GM18519 (cell line): Measurements from ENCODE around the gene PIGM.

Experiments
- ATAC-seq: cut with Tn5 transposase; IDR thresholded peaks from one replicate; pipeline ENCODE4 v1.9.1; 2021; ENCODE audit warnings: mild to moderate bottlenecking, moderate library complexity; ENCODE audit not compliant: unreplicated experiment, low FRiP score

The PIGM gene

DNA sequence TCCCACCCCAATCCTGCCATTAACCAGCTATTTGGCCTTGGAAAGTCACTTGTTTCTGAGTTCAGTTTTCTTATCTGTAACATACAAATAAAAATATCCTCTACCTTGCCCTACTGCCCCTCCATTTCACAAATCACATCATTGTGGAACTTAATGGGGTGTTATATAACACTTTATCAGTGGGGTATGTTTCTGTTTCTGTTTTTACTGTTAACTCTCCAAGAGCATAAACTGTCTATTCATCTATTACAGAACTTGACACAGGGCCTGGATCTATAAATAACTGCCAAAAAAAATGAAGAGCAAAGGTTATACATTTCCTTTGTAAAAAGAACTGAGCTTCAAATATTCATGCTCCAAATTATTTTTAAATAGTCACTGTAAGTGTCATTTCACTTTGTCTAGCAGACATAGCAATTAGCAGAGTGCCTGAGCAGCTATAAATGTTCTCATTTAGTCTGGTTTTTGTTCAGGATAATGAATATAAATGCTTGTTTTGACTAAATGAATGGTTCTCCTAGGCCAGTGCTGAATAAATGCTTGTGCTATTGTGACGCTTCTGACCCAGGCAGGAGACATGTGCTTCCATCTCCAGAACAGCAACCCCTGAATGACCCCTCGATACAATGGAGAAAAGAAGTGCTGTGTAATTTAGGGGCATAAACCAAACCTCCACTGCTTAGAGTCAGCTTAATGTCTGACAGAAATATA lies 7.4 kb downstream of the PIGM start:
- no peak for ATAC-seq

DNA sequence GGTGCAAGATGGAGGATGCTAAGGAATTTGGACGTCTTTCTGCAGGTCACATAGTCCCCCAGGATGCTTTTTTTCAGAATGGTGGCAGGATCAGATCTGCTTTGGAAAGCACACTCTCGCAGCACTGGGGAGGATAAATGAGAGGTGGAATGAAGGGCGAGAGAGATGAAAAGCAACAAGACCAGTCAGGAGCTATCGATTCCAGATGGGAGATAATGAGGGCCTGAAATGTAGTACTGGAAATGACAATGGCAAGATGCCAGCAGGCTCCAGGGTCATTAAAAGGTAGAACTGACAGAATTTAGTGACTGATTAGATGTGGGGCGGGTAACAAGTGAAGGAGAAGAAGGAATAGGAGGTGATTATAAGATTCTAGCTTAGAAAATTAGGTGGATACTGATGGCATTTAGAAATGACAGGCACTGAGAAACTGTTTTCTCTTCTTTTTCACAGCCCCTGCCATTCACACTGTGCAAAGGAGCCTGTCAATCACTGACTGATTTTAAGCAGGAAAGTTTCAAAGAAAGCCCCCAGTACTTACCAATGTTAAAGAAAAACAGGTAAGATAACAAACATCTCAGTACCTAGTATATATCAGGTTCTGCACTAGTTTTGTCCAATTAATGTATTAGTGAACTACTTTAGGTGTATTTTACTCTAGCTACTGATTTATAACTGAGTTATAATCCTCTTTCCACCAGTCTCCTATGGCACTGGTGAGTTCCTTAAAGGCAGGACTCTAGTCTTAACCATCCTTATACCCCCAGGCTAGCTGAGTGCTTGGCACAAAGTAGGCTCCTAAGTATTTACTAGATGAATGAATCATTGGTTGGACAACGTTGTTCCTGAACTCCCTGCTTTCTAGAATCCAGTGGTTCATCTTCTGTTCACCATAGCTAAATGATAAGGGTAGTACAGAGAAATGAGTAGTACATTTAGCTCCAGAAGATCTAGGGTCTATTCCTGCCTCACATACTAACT lies 9.2 kb downstream of the PIGM start:
- no peak for ATAC-seq

DNA sequence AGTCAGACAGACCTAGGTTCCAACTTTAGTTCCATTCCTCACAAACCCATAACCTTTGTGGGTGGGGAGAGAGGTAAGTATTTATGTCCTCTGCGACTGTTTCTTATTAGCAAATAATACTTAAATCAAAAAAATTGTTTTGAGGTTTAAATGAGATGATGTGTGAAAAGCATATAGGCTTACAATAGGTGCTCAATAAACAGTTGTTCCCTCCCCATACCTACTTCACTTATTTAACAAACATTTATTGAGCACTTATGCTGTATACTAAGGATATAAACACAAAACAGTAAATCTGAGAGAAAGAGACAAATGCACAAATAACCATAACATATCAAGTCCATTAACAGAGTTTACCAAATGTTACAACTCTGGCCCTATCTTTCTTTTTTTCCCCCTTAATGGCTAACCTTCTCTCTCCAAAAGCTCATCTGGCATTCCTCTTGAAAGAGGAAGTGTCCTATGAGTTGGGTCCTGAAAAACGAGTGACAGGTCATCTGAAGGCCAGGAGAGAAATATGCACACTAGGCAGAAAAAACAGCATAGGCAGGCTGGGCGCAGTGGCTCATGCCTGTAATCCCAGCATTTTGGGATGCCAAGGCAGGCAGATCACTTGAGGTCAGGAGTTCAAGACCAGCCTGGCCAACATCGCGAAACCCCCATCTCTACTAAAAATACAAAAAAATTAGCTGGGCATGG lies 10.3 kb downstream of the PIGM start:
- ATAC-seq = no peak

DNA sequence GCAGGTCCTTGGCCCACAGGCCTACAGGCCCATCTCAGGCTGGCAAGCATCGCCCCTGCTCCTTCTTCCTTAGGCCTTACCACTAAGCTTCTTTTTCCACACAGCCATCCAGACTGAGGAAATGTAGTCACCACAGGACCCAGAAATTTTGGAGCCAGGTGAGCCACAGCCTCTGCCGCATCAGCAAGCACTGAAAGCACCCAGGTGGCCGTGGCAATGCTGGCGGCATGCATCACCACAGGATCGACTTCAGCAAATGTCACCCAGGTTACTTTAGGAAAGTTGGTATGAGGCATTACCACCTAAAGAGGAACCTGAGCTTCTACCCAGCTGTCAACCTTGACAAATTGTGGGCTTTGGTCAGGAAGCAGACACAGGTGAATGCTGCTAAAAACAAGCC lies 11.6 kb downstream of the PIGM start:
- no peak for ATAC-seq

DNA sequence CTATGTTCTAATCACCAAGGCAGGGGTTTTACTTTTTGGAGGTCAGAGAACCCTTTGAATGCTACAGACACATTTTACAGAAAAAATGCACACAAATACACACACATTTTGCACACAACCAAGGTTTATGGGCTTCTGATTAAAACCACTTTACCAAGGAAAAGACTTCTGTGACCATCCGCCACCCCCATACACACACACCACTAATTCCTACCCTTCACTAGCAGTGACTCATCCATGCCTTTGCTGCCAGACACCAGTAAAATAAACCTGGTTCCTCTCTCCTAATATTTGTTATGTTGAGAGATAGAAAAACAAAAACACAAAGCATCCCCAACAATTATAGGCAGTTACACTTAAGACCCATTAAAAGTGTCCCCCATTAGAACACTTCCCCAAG lies 12.9 kb downstream of the PIGM start:
- no peak for ATAC-seq

DNA sequence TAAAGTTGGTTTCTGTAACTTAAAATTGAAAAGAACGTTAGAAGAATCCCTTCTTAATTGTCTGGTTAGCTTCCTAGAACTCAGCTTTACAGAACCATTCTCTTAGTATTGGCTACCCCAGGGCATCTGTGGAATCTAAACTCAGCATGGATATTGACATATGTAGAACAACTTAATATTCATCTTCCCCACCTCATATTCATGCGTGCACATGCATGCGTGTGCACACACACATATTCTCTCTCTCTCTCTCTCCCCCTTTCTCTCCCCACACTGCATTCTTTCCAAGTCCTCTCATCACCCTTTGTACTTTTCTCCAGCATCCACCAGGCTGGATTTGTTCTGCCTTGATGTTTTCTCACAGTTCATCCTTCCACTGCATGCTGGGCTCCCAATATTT lies 13.4 kb downstream of the PIGM start:
- ATAC-seq = no peak

DNA sequence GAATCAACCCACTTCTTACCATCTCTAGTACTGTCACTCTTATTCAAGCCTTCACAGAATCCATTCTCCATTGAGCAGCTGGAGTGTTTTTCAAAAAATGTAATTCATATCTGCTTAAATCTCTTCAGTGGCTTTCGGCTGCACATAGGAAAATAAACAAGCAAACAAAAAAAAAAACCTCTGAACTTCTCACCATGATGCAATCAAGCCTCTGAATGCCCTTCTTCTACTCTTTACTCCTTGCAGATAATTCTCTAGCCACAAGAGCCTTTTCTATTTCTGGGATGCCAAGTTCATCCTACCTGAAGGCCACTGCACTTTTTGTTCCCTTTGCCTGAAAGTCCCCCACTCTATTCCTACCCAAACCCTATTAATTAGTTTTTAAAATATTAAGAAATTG lies 14.2 kb downstream of the PIGM start:
- ATAC-seq = no peak

DNA sequence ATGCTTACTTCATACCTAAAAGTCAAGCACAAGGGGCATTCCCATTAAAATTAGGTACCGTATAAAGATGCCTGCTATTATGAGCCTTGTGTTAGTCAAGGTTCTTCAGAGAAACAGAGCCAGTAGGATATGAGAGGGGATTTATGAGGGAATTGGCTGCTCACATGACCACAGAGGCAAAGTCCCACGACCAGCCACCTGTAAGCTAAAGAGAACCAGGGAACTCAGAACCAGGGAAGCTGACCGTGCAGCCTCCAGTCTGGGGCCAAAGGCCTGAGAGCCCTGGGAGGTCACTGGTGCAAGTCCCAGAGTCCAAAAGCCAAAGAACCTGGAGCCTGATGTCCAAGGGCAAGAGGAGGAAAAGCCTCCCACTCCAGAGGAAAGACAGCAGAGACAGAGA lies 20.0 kb downstream of the PIGM start:
- no peak for ATAC-seq

DNA sequence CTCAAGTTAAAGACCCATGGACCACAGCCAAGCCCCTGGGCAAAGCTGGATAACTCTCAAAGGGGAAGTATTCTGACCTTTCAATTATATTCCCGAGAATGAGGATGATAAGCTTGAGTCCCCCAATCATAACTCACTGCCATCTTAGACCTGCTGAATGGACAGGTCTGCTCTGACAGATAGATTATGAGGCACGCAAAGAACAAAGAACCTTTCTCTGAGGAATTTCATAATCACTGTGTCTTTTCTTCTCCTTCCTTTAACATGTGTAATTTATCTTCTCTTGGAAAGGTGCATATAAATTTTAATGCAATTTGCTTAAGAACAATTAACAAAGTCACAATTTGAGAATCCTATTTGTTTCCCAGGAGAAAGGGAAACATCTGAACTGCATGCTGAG lies 22.0 kb downstream of the PIGM start:
- ATAC-seq = no peak

DNA sequence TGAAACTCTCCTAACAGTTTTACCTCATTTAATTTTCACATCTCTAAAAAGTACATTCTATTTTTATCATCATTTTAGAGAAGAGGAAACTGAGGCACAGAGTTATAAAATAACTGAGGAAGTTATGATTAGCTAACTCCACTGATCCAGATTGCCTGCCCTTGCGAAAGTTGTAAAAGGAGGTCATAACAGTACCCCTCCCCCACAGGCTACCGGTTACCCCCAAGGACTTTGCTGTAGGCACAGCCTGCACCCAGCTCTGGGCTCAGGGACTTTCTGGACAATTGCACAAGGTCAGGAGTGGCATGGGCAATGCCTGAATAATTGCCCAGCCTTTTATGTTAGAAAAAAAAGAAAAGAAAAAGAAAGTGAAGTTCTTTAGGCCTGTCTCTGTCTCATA lies 22.7 kb downstream of the PIGM start:
- no peak for ATAC-seq

DNA sequence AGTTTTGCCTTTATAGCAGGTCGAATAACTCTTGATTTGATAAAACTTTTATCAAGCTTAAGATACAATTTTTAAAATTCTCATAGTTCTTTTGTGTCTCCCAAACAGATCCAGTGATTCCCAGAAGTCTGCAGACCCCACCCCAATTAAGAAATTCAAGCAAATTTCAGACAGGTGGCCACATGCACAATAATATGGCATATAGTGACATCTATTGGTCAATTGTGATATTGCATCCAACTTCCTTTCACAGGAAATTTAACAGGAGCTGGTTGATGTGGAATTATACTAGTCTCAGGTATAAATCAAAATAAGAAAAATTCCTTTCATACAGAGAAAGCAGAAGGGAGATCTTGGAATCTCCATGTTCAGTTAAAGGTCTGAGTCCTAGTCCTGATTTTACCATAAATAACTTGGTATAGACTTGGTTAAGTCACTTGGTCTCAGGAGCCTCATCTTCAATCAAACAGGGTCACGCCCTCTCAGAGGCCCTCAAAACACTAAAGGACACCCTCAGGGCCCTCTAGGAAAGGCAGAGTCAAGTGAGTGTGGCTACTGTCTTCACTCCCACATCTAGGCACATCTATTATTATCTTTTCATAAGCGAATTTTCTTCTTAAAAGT lies 24.1 kb downstream of the PIGM start:
- ATAC-seq = no peak

DNA sequence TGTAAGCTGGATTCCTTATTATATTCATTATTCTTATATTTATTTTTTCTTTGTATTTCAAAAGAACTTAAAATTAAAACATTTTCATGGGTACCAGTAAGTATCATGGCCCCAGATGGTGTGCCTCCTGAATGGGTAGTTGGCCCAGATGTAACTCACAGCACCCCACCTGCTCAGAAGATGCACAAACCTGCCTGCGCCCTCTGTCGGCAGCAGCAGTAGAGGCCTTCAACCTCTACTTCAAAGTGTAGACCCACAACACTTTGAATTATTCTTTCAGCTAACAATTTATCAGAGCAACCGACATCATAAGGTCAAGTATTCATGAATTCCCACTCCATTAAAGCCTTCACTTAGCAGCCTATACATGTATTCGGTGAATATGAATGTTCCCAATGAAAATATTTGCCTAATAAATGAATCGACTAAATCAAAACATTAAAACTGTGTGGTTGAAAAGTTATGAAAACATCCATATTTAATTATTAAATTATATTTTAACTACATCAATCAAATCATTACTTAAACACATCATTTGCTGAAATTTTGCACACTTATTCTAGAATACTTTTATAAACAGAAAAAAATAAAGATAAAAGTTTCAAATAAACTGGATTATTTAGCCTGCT lies 25.4 kb downstream of the PIGM start:
- ATAC-seq = peak; percentile 56

DNA sequence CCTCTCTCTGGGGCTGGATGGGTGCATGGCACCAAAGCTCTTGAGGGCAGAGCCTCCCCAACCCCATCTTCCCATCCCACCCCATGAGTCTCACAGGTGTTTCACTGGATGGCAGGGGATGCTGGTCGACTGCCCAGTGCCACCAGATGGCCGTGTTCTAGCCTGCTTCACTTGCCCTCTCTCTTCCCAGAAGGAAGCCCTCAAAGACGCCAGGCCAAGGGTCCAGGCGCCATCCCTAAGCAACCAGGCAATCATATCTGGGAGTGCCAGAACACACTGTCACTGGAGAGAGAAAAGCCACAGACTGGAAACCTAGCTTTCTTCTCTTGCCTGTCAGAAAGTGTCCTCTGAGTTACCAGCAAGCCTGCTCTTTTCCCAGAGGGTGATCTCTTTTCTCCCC lies 26.7 kb downstream of the PIGM start:
- no peak for ATAC-seq

DNA sequence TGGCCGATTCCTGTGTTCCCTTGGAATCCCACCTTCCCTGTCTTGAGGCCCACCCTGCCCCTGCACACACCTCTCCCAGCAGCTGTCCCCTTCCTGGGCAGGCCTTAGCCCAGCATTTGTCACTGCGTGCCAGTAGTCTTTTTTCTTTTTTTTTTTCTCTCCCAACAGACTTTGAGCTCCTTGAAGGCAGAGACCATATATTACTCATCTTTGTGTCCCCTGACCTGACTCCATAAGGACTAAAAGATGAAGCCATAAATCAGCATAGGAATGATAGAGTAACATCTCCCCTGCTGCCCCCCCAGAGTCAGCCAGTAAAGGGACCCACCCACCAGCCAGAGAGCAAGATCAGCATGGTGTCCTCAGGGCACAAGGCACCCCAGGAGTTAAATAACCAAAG lies 27.4 kb downstream of the PIGM start:
- no peak for ATAC-seq

DNA sequence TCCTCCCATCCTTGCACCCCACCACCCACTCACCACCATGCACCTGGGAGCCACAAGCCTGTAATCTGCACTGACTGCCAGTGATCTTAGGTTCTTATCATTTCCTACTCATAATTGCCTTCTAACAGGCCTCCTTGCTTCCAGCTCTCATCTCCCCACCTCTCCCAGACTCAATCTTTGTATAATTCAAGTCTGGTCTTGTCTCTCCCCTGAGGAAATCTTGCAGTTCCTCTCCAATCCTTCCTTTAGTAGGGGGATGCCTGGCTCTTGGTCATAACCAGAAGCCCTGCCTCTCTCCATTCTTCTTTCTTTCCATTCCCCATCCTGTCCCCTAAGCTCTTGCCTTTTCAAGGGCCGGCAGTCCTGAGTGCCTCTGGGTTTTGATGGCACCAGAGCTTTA lies 27.8 kb downstream of the PIGM start:
- no peak for ATAC-seq

DNA sequence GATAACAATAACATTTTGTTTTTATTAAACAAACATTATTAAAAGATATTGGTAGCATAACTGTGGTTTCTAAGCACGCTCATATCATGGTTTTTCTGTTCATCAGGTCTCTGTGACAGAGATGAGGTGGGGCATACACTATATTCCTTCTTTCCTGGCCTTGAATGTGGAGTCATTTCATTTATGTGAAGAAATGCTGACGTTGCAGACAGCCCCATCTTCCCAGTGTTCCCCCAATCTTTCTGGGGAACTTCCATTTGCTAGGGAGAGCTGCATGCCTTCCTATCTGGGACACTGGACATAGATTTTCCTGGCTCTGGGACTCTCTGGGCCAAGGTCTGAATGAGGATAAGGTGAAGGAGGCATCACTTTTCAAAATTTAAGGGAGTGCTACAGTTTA lies 30.4 kb downstream of the PIGM start:
- ATAC-seq = no peak

DNA sequence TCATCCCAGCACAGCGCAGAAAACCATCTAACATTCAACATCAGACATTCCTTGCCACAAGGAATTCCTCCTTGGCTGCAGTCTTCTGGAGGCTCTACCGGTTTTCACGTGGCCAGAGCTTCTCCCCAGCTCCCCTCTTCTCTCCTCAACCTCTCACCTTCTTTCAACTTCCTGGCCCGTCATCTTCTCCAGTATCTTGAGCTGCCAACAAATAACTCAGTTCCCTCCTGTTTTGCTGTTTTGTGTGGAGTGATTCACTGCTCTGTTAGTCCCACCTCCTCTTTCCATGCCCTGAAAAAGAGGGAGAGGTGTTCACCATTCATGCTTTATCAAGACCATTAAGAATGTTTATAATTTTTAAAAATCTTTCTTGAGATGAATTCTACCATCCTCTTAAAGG lies 32.6 kb downstream of the PIGM start:
- no peak for ATAC-seq

DNA sequence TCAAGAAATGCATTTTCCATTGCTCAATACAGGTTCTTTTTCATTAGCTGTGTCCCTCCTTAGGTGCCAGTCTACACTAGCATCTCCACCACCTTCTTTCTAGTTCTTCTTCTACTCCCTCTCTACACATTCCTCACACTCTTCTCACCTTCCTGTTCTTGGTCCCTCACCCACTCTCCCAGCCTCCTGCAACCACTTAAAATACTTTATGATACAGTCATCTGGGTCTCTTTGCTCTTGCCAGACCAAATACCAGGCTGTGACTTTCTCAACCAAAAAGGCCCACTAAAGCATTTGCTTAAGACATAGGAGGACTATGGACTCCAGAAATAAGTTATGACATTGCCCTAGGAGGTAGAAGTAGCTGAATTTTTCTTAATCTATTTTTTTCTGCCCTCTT lies 35.1 kb downstream of the PIGM start:
- ATAC-seq = no peak

DNA sequence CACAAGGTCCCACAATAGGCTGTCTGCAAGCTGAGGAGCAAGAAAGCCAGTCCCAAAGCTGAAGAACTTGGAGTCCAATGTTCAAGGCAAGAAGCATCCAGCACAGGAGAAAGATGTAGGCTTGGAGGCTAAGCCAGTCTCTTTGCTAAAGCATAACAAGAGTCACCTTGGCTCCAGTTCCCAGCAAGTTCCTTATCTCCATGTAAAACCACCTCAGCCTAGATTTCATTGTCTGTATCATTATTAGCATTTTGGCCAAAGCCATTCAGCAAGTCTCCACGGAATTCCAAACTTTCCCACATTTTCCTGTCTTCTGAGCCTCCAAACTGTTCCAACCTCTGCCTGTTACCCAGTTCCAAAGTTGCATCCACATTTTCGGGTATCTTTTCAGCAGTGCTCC lies 36.9 kb downstream of the PIGM start:
- ATAC-seq = no peak

DNA sequence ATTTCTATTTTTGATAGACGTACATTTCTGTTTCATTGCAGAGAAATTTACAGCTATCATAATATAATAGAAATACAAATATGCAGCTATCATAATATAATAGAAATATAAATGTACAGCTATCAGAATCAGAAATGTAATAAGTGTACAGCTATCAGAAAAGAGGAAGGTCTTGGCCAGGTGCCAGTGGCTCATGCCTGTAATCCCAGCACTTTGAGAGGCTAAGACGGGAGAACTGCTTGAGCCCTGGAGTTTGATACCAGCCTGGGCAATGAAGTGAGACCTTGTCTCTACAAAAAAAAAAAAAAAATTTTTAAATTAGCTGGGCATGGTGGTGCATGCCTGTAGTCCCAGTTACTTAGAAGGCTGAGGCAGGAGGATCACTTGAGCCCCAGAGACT lies 37.9 kb downstream of the PIGM start:
- no peak for ATAC-seq
